Measurements from ENCODE around the gene CCR1.

The CCR1 gene

DNA sequence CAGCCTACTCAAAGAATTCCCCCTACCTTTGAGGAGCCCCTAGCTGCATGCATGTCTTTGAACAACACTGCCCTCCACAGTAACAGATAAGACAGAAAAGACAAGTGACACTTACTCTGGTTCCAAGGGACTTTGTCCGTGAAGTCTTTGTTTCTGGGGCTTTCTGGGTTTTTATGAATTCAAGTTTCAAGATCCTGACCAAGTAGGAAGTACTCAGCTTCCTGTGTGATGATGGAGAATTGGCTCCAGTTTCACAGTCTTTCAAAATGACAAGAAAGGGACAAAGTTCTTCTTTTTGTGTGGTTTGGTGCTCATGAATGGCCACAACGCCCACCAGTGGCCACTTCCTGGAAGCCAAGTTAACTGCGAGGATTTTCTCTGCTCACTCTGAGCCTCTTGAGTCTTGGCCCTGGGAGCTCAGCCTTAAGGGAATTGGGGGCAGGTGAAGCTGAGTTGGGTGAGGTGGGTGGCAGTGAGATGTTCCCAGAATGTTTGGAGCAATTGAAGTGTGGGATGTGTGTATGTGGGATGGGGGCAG lies at the start of gene CCR1:
CCR1 (minus strand) TSS at position 147 of the 538 bp plus-strand sequence. CDS start 4,000 bp downstream, outside the sequence.
- peak; percentile 62 for DNase-seq

DNA sequence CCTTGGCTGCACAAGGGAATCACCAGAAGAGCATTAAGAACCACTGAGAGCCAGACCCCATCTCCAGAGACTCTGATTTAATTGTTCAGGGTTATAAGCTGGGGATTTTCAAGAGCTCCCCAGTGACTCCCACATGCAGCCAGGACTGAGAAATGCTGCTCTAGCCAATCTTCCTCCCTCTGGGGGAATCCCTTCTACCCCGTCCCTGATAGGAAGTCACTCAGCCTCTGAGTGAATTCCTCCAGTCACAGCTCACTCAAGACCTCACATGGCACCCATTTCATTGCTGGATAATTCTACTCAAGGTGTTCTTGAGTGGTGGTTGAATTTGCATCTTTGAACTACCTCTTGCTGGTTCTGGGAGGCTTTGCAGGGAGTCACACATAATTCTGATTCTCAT lies 44.9 kb upstream of the CCR1 start:
- DNase-seq, result no peak

DNA sequence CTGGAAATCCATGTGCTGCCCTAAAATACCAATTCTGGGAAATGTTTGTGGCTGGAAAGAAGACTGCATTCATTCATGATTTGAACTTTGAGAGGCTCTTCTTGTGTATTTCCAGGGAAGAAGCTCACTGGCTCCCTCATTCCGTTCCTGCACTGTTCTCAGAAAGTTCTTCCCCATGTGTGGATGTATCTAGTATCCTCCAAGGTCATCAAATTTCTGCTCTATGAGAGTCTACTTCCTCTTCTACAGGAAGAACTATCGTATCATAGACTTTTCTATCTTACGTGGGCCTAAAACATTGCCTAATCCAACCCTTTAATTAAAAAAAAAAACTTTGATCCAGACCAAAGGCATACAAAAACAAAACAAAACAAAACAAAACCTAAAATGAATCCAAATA lies 37.0 kb upstream of the CCR1 start:
- DNase-seq, result no peak

- no peak for DNase-seq
These were observed 35.4 kb upstream of the CCR1 start for GRCh38 chr3:46243560-46243959.

- no peak for DNase-seq
These were observed 34.0 kb upstream of the CCR1 start, which contains the start of gene CCR3 for GRCh38 chr3:46242120-46242519. Gene CCR3 (plus strand): TSS chr3:46242460. CDS start chr3:46265159, 22,699 bp downstream.

GRCh38 chr3:46239952-46240351 lies 31.8 kb upstream of the CCR1 start:
- DNase-seq, result no peak

GRCh38 chr3:46239301-46239938 lies 31.3 kb upstream of the CCR1 start:
- DNase-seq, result no peak

GRCh38 chr3:46238386-46238785 lies 30.3 kb upstream of the CCR1 start:
- no peak for DNase-seq

DNA sequence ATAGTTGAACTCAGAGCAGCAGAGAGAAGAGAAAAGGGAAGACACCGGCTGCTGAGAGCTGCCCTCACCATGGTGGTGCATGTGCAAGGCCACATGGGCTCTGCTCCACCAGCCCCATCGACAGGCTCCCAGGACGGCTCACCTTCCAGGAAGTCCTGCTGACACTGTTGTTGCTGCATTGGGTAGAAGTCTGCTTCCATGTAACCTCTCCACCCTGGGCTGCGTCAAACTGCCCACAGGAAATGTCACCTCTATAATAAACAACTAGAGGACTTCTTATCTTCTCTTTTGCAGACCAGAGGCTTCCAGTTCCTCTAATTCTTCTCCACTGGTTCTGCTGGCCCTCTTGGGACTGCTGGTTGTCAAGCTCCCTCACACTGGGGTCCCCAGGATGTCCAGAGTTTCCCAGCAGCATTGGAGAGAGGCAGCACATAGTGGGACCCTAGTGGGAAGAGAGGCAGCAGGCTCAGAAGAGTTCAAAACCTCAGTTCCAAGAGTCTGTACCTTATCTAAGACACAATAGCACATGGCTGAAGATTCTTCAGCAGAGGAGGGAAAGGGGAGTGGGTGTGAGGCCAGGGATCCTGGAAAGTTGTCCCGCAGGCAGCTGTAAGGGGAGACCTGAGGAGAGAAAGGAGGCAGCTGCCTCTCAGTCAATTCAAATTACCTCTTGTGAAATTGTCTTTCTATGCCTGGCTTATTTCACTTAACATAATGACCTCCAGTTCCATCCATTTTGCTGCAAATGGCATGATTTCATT lies 28.4 kb upstream of the CCR1 start:
- peak; percentile 6 for DNase-seq

DNA sequence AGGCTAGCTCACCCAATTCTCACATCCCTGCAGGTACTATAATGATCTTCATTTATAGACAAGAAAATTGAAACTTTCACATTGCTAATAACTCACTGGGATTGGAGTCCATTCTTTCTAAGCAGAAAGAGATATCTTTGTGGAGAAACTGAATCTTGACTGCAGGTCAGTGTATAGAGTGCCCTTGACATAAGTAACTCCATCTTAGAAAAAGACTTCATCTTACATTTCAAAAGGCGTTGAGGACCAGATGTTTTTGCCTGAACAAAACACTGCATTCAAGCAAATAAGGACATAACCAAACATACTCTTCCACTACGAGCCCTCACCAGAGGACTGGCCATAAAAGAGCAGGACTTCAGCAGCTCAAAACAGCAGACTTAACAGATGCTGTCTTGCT lies 27.3 kb upstream of the CCR1 start:
- DNase-seq, result no peak

- DNase-seq, result no peak
These were observed 25.1 kb upstream of the CCR1 start for GRCh38 chr3:46233194-46233593.

DNA sequence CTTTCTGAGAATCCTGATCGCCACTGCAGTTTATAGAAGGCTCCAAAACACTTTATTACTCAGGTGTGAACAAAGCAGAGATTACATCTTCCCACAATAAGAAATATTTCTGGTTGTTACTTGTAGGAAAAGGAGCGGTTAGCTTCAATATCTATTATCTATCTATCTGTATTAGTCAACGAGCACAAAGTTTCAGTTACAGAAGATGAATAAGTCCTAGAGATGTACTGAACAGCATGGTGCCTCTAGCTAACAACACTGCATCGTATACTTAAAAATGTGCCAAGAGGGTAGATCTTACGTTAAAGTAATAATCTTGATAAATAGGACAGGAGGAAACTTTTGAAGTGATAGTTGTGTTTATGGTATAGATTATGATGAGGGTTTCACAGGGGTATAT lies 23.2 kb upstream of the CCR1 start:
- DNase-seq, result no peak

DNA sequence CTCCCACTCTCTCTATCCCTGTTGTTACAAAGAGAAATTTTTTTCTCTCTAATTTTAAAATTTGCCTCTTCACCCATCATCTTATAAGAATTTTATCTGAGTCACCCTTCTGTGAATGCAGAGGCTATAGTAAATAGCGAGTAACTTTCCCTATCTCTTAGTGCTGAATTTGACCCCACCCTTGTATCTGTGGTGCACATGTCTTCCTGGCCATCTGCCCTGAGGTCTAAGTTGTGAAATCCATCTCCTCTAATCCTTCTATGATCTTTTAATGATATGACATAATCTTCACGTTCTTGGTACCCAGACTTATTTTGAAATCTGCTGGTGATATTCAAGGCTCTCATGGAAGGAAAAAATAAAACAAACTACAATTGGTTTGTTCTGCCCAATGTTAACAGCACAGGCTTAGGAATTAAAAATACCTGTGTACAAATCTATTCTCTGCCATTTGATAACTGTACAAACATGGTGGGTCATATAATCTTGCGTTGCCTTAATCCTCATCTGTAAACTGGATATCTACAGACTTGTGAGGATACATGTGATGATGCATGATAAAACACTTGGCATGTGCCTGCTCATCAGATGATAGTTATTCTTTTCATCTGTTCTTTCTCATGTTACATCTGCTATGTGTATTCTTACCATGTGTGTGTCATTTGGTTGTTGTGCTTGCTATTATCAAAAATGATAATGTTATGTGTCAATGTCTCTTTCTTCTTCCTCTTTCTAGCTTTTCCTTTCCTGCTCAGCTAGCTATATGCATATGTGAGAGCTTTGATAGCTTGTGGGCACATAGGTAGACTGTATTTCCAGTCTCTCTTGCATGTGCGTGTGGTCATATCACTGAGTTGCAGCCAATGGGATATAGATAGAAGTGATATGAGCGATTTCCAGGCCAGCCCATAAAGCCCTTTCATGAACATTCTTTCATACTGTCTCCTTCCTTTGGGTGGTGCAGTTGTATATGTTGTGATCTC lies 20.4 kb upstream of the CCR1 start:
- peak; percentile 14 for DNase-seq

- DNase-seq, result no peak
These were observed 14.5 kb upstream of the CCR1 start for GRCh38 chr3:46222435-46223161.

DNA sequence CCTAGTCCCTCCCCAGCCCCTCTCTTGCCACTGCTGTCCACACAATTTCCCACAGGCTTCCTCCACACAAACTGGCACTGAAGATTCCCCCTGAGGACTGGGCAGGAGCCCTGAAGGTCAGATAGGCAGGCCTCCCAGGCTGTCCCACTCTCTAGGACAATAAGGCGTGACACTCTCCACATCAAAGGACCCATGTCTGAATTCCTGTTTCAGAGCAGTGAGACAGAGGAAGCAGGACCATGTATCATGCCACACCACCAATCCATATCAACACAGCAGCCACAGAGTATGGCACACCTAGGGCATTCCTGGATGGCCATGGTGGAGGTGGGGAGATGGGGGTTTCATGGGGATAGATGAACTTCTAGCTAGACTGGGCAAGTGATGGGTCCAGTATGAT lies 13.8 kb upstream of the CCR1 start:
- no peak for DNase-seq

DNA sequence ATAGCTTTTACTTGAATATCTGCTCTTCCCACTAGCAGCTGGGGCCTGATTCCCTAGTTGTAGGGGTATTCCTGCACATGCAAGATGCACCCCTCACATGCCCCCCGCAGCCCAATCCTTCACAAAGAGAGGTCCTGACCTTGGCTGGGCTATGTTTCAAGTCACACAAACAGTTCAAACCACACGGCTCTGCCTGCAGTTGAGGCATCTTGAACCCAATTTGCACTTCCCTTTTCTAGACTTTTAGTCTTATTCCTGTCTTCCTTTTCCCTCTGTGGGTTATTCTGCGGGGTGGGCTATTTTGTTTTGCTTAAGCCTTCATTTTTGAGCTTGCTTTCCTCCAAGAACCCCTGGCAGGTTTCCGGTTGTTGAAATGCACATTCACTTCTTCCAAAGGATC lies 13.3 kb upstream of the CCR1 start:
- DNase-seq, result no peak

DNA sequence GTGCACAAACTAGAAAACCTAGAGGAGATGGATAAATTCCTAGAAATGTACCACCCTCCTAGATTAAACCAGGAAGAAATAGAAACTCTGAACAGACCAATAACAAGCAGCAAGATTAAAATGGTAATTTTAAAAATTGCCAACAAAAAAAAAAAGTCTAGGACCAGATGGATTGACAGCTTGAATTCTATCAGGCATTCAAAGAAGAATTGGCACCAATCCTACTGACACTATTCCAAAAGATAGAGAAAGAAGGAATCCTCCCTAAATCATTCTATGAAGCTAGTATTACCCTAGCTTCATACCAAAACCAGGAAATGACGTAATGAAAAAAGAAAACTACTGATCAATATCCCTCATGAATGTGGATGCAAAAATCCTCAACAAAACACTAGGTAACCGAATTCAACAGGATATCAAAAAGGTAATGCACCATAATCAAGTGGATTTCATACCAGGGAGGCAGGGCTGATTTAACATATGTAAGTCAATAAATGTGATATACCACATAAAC lies 10.1 kb upstream of the CCR1 start:
- DNase-seq, result no peak

DNA sequence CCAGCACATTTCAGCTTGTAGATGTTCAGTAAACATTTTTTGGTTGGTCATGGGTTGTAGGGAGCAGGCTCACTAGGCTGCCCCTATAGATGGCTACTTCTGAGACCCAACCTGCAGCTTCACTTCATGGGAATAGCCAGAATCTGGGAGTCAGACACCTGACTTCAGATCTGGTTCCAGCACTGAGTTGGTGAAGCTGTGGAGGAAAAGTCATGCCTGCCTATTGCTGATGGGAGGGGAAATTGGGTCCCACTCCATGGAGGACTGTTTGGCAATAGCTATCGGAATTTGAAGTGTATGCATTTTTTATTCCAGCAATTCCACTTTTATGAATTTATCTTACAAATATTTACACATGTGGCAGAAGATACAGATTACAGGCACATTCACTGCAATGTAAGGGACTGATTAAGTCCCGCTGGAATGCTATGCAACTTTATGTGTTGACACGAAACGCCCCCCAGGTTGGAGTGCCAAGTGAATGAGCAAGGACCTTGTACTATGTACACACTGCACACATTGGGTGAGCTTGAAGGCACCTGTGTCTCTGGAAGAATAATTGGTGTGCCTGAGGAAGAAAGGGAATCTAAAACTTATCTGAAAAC lies 7.8 kb upstream of the CCR1 start:
- DNase-seq, result no peak

GRCh38 chr3:46214751-46215352 lies 6.7 kb upstream of the CCR1 start:
- DNase-seq, result peak; percentile 14

DNA sequence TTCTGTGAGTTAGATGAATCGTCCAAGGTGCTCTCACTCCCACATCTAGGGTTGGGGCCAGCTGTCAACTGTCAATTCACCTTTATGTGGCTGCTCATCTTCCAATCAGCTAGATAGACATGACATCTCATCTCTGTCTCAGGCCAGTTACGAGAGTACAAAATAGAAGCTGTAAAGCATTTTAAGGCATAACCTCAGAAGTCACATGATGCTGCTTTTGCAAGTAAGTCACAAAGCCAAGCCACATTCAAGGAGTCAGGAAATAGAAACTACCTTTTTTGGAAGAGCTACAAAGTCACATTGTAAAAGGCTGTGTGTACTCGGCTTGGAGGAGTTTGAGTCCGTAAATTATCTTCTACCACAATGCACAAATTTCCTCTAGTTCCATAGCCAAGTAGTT lies 5.1 kb upstream of the CCR1 start:
- no peak for DNase-seq

- DNase-seq, result no peak
These were observed 4.0 kb upstream of the CCR1 start for GRCh38 chr3:46212101-46212500.

Measured in CD4-positive, alpha-beta T cell treated with Interferon gamma for 1 hour (primary cell).